Activated T-cell treated with anti-CD3 and anti-CD28 coated beads for 1 hour (primary cell): ENCODE results near the gene UBP1.
A peak's percentile ranks its signal among the peaks of the same experiment; 100 is the strongest.
"Not testable (repeated sequence)": the region's sequence is repeated elsewhere in the genome, so short reads cannot be mapped to it uniquely, and the experiment has no call there.

Source experiments
- DNase-seq: peaks from one replicate; pipeline ENCODE4 v3.0.0-alpha.2; 2020; ENCODE audit warnings: low read depth

Gene UBP1

DNA sequence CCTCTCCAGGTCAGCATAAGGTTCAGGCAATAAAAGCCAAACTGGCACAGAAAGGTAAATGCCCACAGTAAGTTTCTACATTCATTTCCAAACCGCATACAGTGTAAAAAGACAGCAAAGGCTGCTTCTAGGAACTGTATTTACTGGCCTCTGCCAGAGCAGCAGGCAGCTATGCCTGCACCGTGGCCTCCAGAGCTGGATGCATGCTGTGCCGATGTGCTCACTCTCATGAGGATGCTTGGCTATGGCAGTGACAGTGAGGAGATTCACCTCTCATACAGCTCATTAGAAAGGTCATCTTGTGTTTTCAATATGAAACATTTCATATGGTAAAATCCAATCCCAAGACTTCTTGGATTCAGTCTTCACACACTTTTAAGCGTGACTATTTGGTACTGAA, 50.3 kb downstream of the UBP1 start:
- no peak for DNase-seq

DNA sequence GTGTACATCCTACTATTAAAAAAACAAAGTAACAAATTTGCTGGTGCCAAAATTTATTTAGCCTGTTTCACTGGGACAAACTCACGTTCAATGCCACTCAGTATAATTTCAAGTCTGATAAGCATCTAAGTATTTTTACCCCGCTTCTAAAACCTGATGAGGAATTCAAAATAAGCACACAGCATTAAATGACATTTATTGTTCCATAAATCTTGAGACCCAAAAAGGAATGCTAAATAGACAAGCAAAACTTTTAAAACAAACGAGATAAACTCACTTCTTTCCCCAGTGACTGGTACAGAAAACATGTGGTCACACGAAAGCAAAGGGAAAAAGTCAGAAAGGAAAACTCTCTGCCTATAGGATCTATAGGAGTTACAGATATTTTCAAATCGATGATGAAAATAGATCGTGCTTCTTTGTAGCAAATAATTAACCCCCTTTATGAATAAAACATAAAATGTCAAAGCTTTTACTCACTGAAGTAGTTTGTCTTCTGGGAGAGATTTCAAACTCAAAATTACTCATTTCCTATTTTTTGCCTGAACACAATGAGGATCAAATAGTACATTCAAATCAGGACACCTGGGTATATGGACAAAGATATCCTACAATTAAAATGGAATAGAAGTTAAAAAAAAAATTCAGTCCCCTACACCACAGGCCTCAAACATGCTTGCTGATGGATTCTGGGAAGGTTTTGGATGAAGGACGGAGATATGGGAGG, 51.7 kb downstream of the UBP1 start:
- no peak for DNase-seq

- no peak for DNase-seq
Measured at GRCh38 chr3:33386631-33387030, 53.6 kb downstream of the UBP1 start.

DNA sequence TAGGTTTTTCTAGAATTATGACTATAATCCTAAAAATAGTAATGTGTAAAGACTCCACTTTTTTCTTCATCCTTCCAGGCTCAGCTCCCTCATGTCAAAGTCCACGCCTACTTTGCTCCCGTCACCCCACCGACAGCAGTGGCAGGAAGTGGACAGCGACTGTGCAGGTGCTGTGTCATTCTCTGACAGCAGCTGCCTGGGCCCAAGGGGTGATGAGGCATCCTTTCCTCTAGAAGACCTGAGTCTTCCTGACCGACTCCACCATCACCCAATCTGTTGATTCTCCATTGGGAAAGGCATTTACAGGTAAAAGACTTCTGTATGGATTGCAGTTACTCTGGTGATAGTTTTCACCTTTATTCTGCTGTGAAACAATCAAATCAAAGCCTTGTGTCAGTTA, 54.8 kb downstream of the UBP1 start:
- no peak for DNase-seq

DNA sequence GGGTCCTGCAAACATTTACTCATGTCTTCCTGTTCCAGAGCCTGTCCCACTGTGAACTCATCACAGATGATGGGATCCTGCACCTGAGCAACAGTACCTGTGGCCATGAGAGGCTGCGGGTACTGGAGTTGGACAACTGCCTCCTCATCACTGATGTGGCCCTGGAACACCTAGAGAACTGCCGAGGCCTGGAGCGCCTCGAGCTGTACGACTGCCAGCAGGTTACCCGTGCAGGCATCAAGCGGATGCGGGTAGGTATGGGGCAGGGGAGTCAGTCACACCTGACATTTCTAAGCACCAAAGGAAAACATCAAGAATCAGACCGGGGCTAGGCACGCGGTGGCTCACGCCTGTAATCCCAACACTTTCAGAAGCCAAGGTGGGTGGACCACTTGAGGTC, 56.3 kb downstream of the UBP1 start:
- no peak for DNase-seq

- no peak for DNase-seq
Measured at GRCh38 chr3:33380653-33381052, 59.6 kb downstream of the UBP1 start.

GRCh38 chr3:33377931-33378330, 62.3 kb downstream of the UBP1 start:
- no peak for DNase-seq

- DNase-seq: no peak
Measured at GRCh38 chr3:33377489-33377888, 62.7 kb downstream of the UBP1 start.

DNA sequence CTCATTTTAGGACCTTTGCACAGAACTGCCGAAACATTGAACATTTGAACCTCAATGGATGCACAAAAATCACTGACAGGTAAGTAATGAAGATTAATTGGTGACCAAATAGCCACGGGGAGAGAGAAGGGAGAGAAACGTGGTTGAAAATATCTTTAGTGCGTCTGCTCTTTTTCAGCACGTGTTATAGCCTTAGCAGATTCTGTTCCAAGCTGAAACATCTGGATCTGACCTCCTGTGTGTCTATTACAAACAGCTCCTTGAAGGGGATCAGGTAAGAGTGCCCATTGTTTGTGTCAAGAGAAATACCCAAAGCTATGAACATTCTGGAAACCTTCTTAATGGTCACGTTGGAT, 67.1 kb downstream of the UBP1 start:
- DNase-seq: no peak

- peak; percentile 12 for DNase-seq
Measured at GRCh38 chr3:33372218-33373081, 67.8 kb downstream of the UBP1 start.

- no peak for DNase-seq
Measured at GRCh38 chr3:33364531-33365128, 75.6 kb downstream of the UBP1 start.

DNA sequence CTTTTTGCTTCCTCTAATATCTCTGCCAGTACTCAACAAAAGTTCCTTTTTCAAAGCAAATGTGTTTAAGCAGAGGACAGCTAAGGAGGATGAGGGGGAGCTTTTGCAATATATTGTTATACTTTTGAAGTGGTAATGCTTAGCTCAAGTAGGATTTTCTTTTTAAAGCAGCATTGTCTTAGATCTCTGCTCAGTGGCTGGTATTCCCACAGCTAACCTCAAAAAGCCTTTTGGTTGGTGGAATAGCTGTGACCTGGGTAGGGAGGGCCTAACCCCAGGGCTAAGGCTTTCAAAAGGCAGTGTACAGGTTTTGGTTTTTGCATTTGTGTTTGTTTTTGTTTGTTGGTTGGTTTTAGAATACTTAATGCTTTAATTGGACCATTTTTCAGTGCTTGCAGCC, 76.1 kb downstream of the UBP1 start:
- no peak for DNase-seq

- no peak for DNase-seq
Measured at GRCh38 chr3:33363113-33363800, 76.9 kb downstream of the UBP1 start.

GRCh38 chr3:33360136-33360825, 79.9 kb downstream of the UBP1 start:
- DNase-seq: no peak

DNA sequence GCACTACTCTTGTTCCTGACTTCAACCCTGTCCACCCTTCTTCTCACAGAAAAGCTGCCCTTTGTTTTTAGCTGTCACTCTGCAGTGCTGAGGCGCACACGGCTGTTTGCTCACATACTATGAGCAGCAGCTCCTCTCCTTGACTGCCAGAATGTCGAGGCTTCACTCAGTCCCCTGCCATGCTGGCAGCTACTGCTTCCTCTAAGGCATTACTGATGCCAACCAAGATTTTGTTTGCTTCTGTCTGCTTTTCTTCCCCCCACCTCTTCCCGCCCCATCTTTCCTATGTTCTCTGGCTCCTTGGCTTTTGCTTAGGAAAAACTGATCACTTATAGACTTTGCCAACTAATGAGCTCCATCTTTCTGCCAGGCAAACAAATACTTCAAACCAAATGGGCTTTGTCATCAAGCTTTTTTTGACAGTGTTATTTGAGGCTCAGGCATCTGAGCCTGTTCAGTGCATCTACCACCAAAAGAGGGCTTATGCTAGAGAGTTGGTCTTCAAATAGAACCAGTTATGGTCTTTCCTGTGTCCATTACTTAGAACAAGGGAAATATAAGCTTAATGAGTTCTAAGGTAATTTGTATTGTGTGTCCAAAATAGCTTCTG, 81.9 kb downstream of the UBP1 start:
- DNase-seq: no peak

DNA sequence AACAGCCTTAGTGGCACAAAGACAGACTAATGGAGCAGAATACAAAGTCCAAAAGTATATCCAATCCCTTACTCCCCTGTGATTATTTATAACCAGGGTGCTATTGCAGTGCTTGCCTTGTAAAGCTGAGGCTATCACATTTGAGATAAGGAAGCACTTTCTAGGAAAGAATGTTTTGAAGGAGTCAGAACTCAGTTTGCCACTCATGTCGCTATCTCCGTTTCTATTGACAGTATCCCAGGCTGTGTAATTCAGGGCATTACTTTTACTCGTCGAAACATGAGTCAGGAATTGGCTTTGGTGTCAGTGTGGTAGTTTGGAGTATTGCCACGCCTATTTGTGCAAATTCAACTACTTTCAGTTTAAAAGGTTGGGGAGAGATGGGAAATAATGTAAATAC, 84.6 kb downstream of the UBP1 start:
- DNase-seq: no peak

DNA sequence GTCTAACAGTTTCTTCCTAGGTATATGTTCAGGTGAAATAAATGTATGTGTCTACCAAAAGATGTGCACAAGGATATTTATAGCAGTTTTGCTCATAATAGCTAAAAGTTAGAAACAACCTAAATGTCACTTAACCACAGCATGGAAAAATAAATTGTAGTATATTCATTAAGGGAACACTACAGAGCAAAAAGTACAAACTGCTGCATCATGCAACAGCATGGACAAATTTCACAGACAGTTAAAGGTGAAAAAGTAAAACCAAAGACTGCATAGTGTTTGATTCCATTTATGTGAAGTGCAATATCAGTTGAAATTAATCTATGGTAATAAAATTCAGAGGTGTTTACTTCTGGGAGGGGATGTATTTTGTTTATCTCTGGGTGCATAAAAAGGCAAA, 100.4 kb downstream of the UBP1 start:
- no peak for DNase-seq

DNA sequence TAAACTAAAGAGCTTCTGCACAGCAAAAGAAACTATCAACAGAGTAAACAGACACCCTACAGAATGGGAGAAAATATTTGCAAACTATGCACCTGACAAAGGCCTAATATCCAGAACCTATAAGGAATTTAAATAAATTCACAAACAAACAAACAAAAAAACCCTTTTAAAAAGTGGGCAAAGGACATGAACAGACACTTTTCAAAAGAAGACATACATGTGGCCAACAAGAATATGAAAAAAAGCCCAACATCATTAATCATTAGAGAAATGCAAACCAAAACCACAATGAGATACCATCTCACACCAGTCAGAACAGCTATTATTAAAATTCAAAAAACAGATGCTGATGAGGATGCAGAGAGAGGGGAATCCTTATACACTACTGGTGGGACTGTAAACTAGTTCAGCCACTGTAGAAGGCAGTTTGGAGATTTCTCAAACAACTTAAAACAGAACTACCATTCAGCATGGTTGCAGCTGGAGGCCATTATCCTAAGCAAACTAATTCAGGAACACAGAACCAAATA, 101.2 kb downstream of the UBP1 start:
- DNase-seq: not testable (repeated sequence)
